GM06990 (cell line): ENCODE data around the gene AIRE.

Experiments
- DNase-seq: peaks from one replicate; pipeline ENCODE4 v3.0.0-alpha.2; 2011; ENCODE audit not compliant: insufficient read length; ENCODE audit errors: extremely low read depth
- H3K27me3 ChIP-seq: replicated peaks from 2 replicates; pipeline ENCODE4 v1.6.0; 2011; ENCODE audit warnings: low read length; ENCODE audit not compliant: control insufficient read depth, insufficient read depth
- H3K36me3 ChIP-seq: 2 replicates; pipeline ENCODE4 v1.5.1; 2011; ENCODE audit warnings: low read length; ENCODE audit not compliant: control insufficient read depth, insufficient read depth
- H3K4me3 ChIP-seq: replicated peaks from 2 replicates; pipeline ENCODE4 v1.5.1; 2011; ENCODE audit warnings: low read depth, mild to moderate bottlenecking, control low read depth, low read length
- TF ChIP-seq, protein P1 (sequence below): IDR thresholded peaks from 2 replicates; pipeline ENCODE4 v1.5.1; 2011; ENCODE audit warnings: low read length, control low read depth, mild to moderate bottlenecking, inconsistent platforms; ENCODE audit not compliant: insufficient read depth, poor library complexity, severe bottlenecking

The AIRE gene

GRCh38 chr21:44261675-44262295 is 23.9 kb upstream of the AIRE start, which contains the start of gene DNMT3L:
Gene DNMT3L, minus strand, starts transcription at chr21:44261897. Its CDS starts 638 bp downstream, at chr21:44261259.
- no peak for DNase-seq
- Histone ChIP-seq H3K4me3 (no peak within 1 kb of the TSS), H3K27me3 (no peaks in the 10 kb centered on the region), H3K36me3 (no peaks in the 10 kb centered on the region)
- TF ChIP-seq, protein P1, sequence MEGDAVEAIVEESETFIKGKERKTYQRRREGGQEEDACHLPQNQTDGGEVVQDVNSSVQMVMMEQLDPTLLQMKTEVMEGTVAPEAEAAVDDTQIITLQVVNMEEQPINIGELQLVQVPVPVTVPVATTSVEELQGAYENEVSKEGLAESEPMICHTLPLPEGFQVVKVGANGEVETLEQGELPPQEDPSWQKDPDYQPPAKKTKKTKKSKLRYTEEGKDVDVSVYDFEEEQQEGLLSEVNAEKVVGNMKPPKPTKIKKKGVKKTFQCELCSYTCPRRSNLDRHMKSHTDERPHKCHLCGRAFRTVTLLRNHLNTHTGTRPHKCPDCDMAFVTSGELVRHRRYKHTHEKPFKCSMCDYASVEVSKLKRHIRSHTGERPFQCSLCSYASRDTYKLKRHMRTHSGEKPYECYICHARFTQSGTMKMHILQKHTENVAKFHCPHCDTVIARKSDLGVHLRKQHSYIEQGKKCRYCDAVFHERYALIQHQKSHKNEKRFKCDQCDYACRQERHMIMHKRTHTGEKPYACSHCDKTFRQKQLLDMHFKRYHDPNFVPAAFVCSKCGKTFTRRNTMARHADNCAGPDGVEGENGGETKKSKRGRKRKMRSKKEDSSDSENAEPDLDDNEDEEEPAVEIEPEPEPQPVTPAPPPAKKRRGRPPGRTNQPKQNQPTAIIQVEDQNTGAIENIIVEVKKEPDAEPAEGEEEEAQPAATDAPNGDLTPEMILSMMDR: no peak

- no peak for DNase-seq
Measured at GRCh38 chr21:44262338-44263056, 23.2 kb upstream of the AIRE start.

DNA sequence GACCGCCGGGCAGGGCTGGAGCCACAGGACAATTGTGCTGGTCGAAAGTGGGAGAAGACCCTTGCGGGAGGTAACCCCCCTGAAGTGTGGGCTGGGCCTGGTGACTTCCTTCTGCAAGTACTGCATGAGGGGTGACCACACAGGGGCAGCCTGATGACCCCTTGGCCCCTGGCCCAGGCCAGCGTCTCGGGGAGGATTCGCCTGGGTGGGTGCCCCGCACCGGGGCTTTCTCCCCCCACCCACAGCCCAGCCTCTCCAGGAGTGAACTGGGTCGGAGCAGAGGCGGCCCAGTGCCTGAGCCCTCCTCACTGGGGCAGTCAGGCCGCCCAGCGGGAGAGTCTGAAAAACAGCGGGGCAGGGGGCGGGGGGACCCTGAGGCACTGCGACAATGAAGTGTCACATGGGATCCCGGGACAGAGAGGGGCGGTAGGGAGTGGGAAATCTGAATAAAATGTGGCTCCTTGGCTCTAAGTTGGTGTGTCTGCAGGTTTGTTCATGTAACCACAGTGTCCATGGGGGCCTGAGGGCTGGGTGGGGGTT is 22.4 kb upstream of the AIRE start:
- TF ChIP-seq, protein P1: no peak
- DNase-seq: no peak
- no peaks in the 10 kb centered on the region for H3K36me3 ChIP-seq
- no peaks in the 10 kb centered on the region for H3K27me3 ChIP-seq
- no peak overlapping the region for H3K4me3 ChIP-seq

More at GRCh38 chr21:44262338-44263056, 23.2 kb upstream of the AIRE start:
- Histone ChIP-seq H3K4me3 (no peak overlapping the region), H3K36me3 (no peaks in the 10 kb centered on the region), H3K27me3 (no peaks in the 10 kb centered on the region)
- TF ChIP-seq, protein P1: no peak

- H3K27me3 ChIP-seq: no peaks in the 10 kb centered on the region
- H3K36me3 ChIP-seq: no peaks in the 10 kb centered on the region
- TF ChIP-seq, protein P1: no peak
- DNase-seq: no peak
- no peak overlapping the region for H3K4me3 ChIP-seq
Measured at GRCh38 chr21:44263768-44264167, 21.9 kb upstream of the AIRE start.

- no peak for DNase-seq
- no peaks in the 10 kb centered on the region for H3K27me3 ChIP-seq
- H3K36me3 ChIP-seq: no peaks in the 10 kb centered on the region
- TF ChIP-seq, protein P1: no peak
- no peak overlapping the region for H3K4me3 ChIP-seq
Measured at GRCh38 chr21:44265734-44266270, 19.9 kb upstream of the AIRE start.
